ENCODE measurements around the gene GHR.

DNA sequence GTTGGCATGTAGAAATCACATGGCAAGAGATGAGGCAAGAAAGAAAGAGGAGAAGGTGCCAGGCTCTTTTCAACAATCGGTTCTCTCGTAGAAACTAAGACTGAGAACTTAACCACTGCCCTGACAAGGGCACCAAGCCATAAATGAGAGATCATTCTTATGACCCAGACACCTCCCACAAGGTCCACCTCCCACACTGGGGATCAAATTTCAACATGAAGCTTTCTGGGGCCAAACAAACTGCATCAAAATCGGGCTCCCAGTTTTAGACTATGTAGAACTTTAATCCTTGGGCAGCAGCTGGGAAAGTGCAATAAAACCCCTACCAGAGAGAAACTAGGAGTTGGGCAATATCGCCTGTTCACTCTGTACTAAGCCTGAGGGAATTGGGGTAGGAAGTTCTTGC lies 183.2 kb downstream of the GHR start:
- TF ChIP-seq, protein P1, sequence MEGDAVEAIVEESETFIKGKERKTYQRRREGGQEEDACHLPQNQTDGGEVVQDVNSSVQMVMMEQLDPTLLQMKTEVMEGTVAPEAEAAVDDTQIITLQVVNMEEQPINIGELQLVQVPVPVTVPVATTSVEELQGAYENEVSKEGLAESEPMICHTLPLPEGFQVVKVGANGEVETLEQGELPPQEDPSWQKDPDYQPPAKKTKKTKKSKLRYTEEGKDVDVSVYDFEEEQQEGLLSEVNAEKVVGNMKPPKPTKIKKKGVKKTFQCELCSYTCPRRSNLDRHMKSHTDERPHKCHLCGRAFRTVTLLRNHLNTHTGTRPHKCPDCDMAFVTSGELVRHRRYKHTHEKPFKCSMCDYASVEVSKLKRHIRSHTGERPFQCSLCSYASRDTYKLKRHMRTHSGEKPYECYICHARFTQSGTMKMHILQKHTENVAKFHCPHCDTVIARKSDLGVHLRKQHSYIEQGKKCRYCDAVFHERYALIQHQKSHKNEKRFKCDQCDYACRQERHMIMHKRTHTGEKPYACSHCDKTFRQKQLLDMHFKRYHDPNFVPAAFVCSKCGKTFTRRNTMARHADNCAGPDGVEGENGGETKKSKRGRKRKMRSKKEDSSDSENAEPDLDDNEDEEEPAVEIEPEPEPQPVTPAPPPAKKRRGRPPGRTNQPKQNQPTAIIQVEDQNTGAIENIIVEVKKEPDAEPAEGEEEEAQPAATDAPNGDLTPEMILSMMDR (IDR thresholded peaks at IDR 0.05) = no peak
- no peak for TF ChIP-seq POLR2A (IDR thresholded peaks at IDR 0.05)
